Ovary (tissue), 9 donors: ENCODE data around the gene SURF1. TPM values are rescaled to one million over a fixed set of nuclear protein-coding genes. Genes with fewer than 3 reads are reported as not detected.

Experiments used
- DNase-seq, 5 donors: peaks; one replicate each; pipeline ENCODE4 v3.0.0-alpha.2; 2019 to 2020
- H3K27ac ChIP-seq, 2 donors: fragments of 200-600 bp; one replicate each; pipeline versions ENCODE4 v1.5.1 to v1.8.0; 2019 to 2022
- H3K27me3 ChIP-seq: fragments of 200-600 bp; one replicate; pipeline ENCODE4 v1.8.0; 2022
- H3K36me3 ChIP-seq: fragments of 200-600 bp; sonication (generic); one replicate; pipeline ENCODE4 v1.5.1; 2019
- H3K4me1 ChIP-seq: one replicate; pipeline ENCODE4 v1.8.1; 2013; ENCODE audit warnings: mild to moderate bottlenecking, moderate library complexity; ENCODE audit not compliant: insufficient read depth
- H3K4me3 ChIP-seq: fragments of 200-600 bp; sonication (generic); one replicate; pipeline ENCODE4 v1.5.1; 2017
- H3K9me3 ChIP-seq, 2 donors: fragments of 200-600 bp in 1 of 2; sonication (generic) in 1 of 2; one replicate each; pipeline versions ENCODE4 v1.5.1 to v1.8.1; 2013 to 2019; ENCODE audit warnings: mild to moderate bottlenecking in 1 of 2, moderate library complexity in 1 of 2
- EP300 ChIP-seq: sonication (generic); formaldehyde crosslinking; IDR thresholded peaks from one replicate; pipeline ENCODE4 v1.6.1; 2017; ENCODE audit warnings: antibody characterized with exemption
- POLR2A ChIP-seq: fragments of 450-650 bp; IDR thresholded peaks from one replicate; pipeline ENCODE4 v1.6.1; 2017; ENCODE audit warnings: antibody characterized with exemption, mild to moderate bottlenecking, moderate library complexity
- WGBS, 3 donors: extraction: QIAGEN DNeasy Blood & Tissue Kit in 1 of 3; methylation state at CpG; one replicate each; pipeline versions ENCODE4 v1.1.5 to v1.1.7; 2013 to 2017; 5-methylcytosine and 5-hydroxymethylcytosine counted together
- intact Hi-C, 4 donors: fragments of 100-400 bp; cut with DNase I; formaldehyde crosslinking; loops; one replicate each; pipeline versions ENCODE4 v1.11.0 to v1.15.1; 2022 to 2023
- polyA plus RNA-seq, 2 donors: library from polyadenylated mRNA; stranded (reverse); fragments of 200-250 nt in 1 of 2; fragments of 350-450 nt in 1 of 2; fragmentation: Illumina TruSeq in 1 of 2; extraction: RNeasy Lipid Tissue Mini Kit (QIAGEN cat#74804) in 1 of 2; gene quantifications; one replicate each; pipeline ENCODE4 v1.2.3, GENCODE V29; 2013 to 2014
- total RNA-seq, 7 donors: library from RNA; depleted of rRNA in 2 of 7; stranded (reverse); fragments of >200 nt in 2 of 7; fragmentation: NEBNext Ultra II Directional in 3 of 7; extraction: Animal tissue kit (Norgen Biotek cat#: 25700) in 3 of 7; gene quantifications; one replicate each; pipeline versions ENCODE4 v1.1.0 to v1.2.4, GENCODE V29; 2016 to 2023
- TF ChIP-seq, protein P1 (sequence below), 3 donors: fragments of 450-650 bp in 2 of 3; fragments of 200-600 bp in 1 of 3; IDR thresholded peaks; one replicate each; pipeline versions ENCODE4 v1.5.1 to v1.8.0; 2016 to 2022; ENCODE audit warnings: antibody characterized with exemption in 3 of 3, mild to moderate bottlenecking in 1 of 3
- donor health status: DM: no; HTN: no; CAD: no; lungs with moderate emphysema.
- donor health status: DM: no; HTN: no; CAD: no.
- donor health status: Bipolar disorder and iron deficiency.
- donor health status: DM: yes; HTN: yes; CAD: no.
- donor health status: DM: no; HTN: no; CAD: no.
- donor health status: DM: yes; HTN: yes; CAD: no.

SURF1 gene
- total and polyA plus RNA-seq, 9 donors: 23.5 to 51.3 (median 35.6) TPM

DNA sequence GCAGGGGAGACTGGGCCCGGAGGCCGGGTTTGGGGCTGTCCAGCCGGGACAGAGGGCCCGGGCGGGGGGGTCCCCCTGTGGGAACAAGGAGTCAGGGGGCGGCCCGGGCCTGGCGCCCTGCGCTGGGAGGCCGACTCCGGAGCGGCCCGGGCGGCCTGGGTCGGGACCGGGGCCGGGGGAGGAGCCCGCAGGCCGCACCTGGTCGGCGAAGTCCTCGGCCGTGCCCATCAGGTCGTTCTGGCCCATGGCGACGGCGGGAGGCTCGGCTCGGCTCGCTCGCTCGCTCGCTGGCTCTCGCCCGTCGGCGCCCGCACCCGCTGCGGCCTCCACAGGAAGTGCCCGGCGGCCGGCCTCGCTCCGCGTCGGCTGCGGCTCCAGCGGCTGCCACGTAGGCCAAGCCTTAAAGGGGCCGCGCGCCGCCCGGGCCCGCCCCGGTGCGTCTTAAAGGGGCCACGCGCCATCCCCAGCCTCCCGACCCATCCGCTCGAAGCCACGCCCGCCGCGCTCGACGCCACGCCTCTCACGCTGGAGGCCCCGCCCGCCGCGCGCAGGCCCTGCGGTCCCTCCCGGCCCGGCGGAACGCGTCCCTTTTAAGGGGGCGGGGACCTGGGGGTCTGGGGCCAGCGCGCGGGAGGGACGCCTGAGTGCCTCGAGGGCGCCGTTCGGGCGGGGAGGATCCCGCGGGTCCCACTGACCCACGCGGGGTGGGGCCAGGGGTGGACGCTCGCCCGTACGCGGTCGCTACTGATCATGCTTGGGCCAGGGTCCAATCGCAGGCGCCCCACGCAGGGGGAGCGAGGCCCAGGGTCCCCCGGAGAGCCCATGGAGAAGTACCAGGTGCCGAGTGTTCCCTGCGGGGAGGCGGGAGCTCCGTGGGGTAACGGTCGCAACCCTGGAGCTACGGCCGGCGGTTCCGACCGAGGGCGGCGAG is 19.7 kb upstream of the SURF1 start, which contains the start of the genes STKLD1 and SURF4:
Gene STKLD1 (plus strand): TSS at position 643 of the 931 bp plus-strand sequence. CDS start 108 bp downstream, at position 751.
Gene SURF4 (minus strand): TSS at position 337 of the 931 bp plus-strand sequence. CDS start 91 bp downstream, at position 246.
- intact Hi-C loops: no loop called here
- H3K9me3 ChIP-seq: no peaks in the 10 kb centered on the region
- DNase-seq: peak; percentile 93 to 98 (median 95)
- TF ChIP-seq POLR2A (peak; percentile 89), EP300 (no peak)
- TF ChIP-seq, protein P1, sequence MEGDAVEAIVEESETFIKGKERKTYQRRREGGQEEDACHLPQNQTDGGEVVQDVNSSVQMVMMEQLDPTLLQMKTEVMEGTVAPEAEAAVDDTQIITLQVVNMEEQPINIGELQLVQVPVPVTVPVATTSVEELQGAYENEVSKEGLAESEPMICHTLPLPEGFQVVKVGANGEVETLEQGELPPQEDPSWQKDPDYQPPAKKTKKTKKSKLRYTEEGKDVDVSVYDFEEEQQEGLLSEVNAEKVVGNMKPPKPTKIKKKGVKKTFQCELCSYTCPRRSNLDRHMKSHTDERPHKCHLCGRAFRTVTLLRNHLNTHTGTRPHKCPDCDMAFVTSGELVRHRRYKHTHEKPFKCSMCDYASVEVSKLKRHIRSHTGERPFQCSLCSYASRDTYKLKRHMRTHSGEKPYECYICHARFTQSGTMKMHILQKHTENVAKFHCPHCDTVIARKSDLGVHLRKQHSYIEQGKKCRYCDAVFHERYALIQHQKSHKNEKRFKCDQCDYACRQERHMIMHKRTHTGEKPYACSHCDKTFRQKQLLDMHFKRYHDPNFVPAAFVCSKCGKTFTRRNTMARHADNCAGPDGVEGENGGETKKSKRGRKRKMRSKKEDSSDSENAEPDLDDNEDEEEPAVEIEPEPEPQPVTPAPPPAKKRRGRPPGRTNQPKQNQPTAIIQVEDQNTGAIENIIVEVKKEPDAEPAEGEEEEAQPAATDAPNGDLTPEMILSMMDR (IDR thresholded peaks at IDR 0.05): peak in 1 of 3 donors; percentile 45
- no peaks in the 10 kb centered on the region for H3K27me3 ChIP-seq
- peak within 1 kb of the TSS; percentile 93 for H3K4me3 ChIP-seq
- peak within 1 kb of the TSS; percentile 45 to 91 for H3K27ac ChIP-seq
- 0 to 1% (median 1%) methylated on average over 46 to 120 of the region's 120 CpGs for WGBS, 3 donors
- no peaks in the 10 kb centered on the region for H3K36me3 ChIP-seq
- H3K4me1 ChIP-seq: peaks cover 10% of the 10 kb centered on the region

DNA sequence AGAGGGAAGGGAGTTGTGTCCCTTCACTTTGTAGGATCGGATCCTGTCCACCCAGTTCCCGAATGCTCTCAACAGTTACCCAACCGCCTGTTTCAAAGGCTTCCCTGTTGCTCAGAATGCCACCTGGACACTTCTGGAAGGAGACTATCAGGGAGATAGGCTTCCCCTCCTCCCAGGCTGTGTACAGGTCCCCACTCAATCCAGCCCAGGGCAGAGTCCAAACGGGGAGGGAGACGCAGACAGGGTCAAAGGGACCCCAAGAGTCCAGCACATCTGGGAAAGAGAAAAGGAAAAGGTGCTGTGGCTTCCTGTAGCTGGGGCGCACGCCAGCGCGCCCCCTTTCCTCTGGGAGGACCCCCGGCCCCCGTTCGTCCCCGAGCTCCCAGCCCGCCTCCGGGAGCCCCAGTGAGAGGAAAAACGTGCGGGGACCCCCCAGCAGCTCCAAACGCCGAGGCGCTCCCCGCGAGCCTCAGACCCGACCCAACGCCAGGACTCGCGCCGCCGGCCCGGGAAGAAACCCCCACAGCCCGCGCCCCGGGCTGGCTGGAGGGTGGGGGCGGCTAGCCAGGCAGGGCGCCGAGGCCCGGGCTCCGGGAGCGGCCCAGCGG is 18.9 kb upstream of the SURF1 start:
- DNase-seq: no peak
- Histone ChIP-seq H3K27ac (peak overlapping the region; percentile 45 to 91), H3K4me3 (peak overlapping the region; percentile 93), H3K9me3 (no peaks in the 10 kb centered on the region), H3K4me1 (peaks cover 11% of the 10 kb centered on the region), H3K27me3 (no peaks in the 10 kb centered on the region), H3K36me3 (no peaks in the 10 kb centered on the region)
- intact Hi-C loops: no loop called here
- no peak for TF ChIP-seq POLR2A
- TF ChIP-seq, protein P1 (IDR thresholded peaks at IDR 0.05): no peak
- no peak for TF ChIP-seq EP300
- 0 to 1% (median 0%) methylated on average over 16 to 39 of the region's 39 CpGs for WGBS, 3 donors

DNA sequence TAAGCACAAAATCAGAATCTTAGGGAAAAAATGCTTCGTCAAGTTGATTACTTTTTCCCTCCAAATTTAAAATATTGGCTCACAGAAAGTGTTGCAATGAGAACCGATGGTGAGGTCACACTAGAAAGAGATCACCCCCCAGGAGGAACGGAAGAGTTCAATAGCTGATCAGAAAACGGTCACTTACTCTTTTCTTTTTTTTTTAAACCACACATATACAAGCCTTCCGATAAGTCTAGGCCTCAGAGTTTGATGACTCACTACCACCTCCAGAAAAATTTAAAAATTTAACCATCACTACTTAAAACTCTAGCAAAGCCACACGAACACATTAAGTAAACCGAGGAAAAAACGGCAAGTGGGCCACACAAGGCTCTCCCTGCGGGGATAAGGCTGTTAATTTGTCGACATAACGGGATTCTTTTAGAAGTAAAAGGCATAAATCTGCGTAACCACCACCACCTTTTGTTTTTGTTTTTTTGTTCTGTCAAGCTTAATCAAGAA is 18.4 kb upstream of the SURF1 start:
- peak overlapping the region in 1 of 2 donors; percentile 45 for H3K27ac ChIP-seq
- no peaks in the 10 kb centered on the region for H3K9me3 ChIP-seq
- peaks cover 11% of the 10 kb centered on the region for H3K4me1 ChIP-seq
- peak overlapping the region; percentile 93 for H3K4me3 ChIP-seq
- intact Hi-C loops: no loop called here
- no peak for TF ChIP-seq EP300
- TF ChIP-seq POLR2A: no peak
- TF ChIP-seq, protein P1 (IDR thresholded peaks at IDR 0.05): no peak
- no peaks in the 10 kb centered on the region for H3K36me3 ChIP-seq
- 10 to 11% (median 11%) methylated on average over 12 of the region's 12 CpGs for WGBS, 3 donors
- DNase-seq: no peak
- H3K27me3 ChIP-seq: no peaks in the 10 kb centered on the region

DNA sequence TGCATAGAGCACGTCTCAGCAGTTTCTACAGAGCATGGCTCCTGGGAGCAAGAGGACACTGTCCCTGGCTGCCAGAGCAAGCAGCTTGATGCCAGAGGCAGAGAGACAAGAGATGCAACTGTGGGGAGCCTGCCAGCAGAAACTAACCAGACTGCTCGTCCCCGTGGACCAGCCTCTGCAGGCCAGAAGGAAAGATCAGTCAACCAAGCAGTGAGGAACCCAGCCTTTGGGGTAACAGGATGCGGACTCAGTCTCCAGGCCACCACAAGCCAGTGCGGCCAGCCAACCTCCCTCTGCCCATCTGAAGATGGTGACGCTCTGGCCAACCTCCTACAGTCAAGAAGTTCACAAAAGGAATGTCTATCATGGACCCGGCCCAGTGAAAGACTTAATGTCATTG is 15.9 kb upstream of the SURF1 start:
- Histone ChIP-seq H3K4me3 (no peak overlapping the region), H3K36me3 (no peaks in the 10 kb centered on the region), H3K4me1 (peaks cover 11% of the 10 kb centered on the region), H3K9me3 (no peaks in the 10 kb centered on the region), H3K27me3 (no peaks in the 10 kb centered on the region), H3K27ac (no peak overlapping the region)
- TF ChIP-seq, protein P1 (IDR thresholded peaks at IDR 0.05): no peak
- TF ChIP-seq EP300: no peak
- TF ChIP-seq POLR2A: no peak
- WGBS, 3 donors: 69 to 71% (median 71%) methylated on average over 7 of the region's 7 CpGs
- DNase-seq: no peak
- intact Hi-C loops: no loop called here
